ENCODE measurements around the gene PSMB10.

- TF ChIP-seq POLR2A (IDR thresholded peaks at IDR 0.05) = no peak
- no peak for TF ChIP-seq CTCF (IDR thresholded peaks at IDR 0.05)
- no peak for TF ChIP-seq EP300 (IDR thresholded peaks at IDR 0.05)
These were observed 9.5 kb upstream of the PSMB10 start for GRCh38 chr16:67946128-67946569.

Data from upper lobe of left lung (tissue), 4 donors.